ENCODE data around the gene SORT1. TPM values are rescaled to one million over a fixed set of nuclear protein-coding genes. Genes with fewer than 3 reads are reported as not detected.
A peak's percentile ranks its signal among the peaks of the same experiment; 100 is the strongest.
"Not testable (repeated sequence)": the region's sequence is repeated elsewhere in the genome, so short reads cannot be mapped to it uniquely, and the experiment has no call there.

The SORT1 gene
- total RNA-seq, 4 donors from 2014 or later, result 37.0 to 69.6 (median 44.7) TPM

GRCh38 chr1:109379907-109380306 lies 17.8 kb downstream of the SORT1 start:
- H3K27me3 ChIP-seq, result no peaks in the 10 kb centered on the region
- no peak overlapping the region for H3K4me3 ChIP-seq
- no peaks in the 10 kb centered on the region for H3K9me3 ChIP-seq
- no peaks in the 10 kb centered on the region for H3K36me3 ChIP-seq
- intact Hi-C loops (cut with DNase I), result no loop called here
- peaks cover 0 to 16% (median 3%) of the 10 kb centered on the region in 3 donors for H3K4me1 ChIP-seq
- 81 to 86% methylated on average over 3 of the region's 3 CpGs for WGBS, 2 donors
- TF ChIP-seq CTCF (IDR thresholded peaks at IDR 0.05) (no peak), POLR2A (IDR thresholded peaks at IDR 0.05) (no peak)
- peak overlapping the region in 2 of 4 donors; percentile 14 to 15 for H3K27ac ChIP-seq
- no peak for DNase-seq

- intact Hi-C loops (cut with DNase I), result no loop called here
- DNase-seq, result no peak
- peak overlapping the region in 2 of 4 donors; percentile 14 to 15 for H3K27ac ChIP-seq
- no peaks in the 10 kb centered on the region for H3K9me3 ChIP-seq
- peaks cover 0 to 12% (median 2%) of the 10 kb centered on the region in 3 donors for H3K4me1 ChIP-seq
- H3K36me3 ChIP-seq, result no peaks in the 10 kb centered on the region
- 64 to 81% methylated on average over 3 of the region's 3 CpGs for WGBS, 2 donors
- H3K4me3 ChIP-seq, result no peak overlapping the region
- TF ChIP-seq CTCF (IDR thresholded peaks at IDR 0.05), result no peak
- no peak for TF ChIP-seq POLR2A (IDR thresholded peaks at IDR 0.05)
- H3K27me3 ChIP-seq, result no peaks in the 10 kb centered on the region
Measured at GRCh38 chr1:109379422-109379821, 18.3 kb downstream of the SORT1 start.

GRCh38 chr1:109377698-109378097 lies 20.0 kb downstream of the SORT1 start:
- H3K9me3 ChIP-seq, result no peaks in the 10 kb centered on the region
- H3K4me3 ChIP-seq, result no peak overlapping the region
- no peaks in the 10 kb centered on the region for H3K27me3 ChIP-seq
- intact Hi-C loops (cut with DNase I), result no loop called here
- no peak overlapping the region for H3K27ac ChIP-seq
- no peak for DNase-seq
- H3K4me1 ChIP-seq, result peaks cover 0 to 16% (median 0%) of the 10 kb centered on the region in 3 donors
- TF ChIP-seq POLR2A (IDR thresholded peaks at IDR 0.05) (no peak), CTCF (IDR thresholded peaks at IDR 0.05) (no peak)
- no peaks in the 10 kb centered on the region for H3K36me3 ChIP-seq
- WGBS, 2 donors, result 83 to 91% methylated on average over 4 of the region's 4 CpGs

GRCh38 chr1:109373696-109374095 lies 24.0 kb downstream of the SORT1 start:
- intact Hi-C loops (cut with DNase I); DNase-seq; H3K9me3 ChIP-seq; H3K4me3 ChIP-seq; H3K27me3 ChIP-seq; H3K36me3 ChIP-seq: not testable (repeated sequence)
- H3K4me1 ChIP-seq, result peaks cover 0 to 48% (median 11%) of the 10 kb centered on the region in 3 donors
- 68 to 76% methylated on average over 2 of the region's 2 CpGs for WGBS, 2 donors
- peak overlapping the region in 3 of 4 donors; percentile 36 to 86 (median 74) for H3K27ac ChIP-seq

GRCh38 chr1:109373126-109373525 lies 24.6 kb downstream of the SORT1 start:
- no peak overlapping the region for H3K4me3 ChIP-seq
- H3K27me3 ChIP-seq, result no peaks in the 10 kb centered on the region
- H3K27ac ChIP-seq, result peak overlapping the region; percentile 36 to 86 (median 55)
- no peak for TF ChIP-seq POLR2A (IDR thresholded peaks at IDR 0.05)
- no peak for TF ChIP-seq CTCF (IDR thresholded peaks at IDR 0.05)
- H3K4me1 ChIP-seq, result peaks cover 0 to 53% (median 11%) of the 10 kb centered on the region in 3 donors
- intact Hi-C loops (cut with DNase I), result no loop called here
- H3K9me3 ChIP-seq, result no peaks in the 10 kb centered on the region
- no peak for DNase-seq
- WGBS, 2 donors, result 56 to 57% methylated on average over 5 of the region's 5 CpGs
- no peaks in the 10 kb centered on the region for H3K36me3 ChIP-seq

- Histone ChIP-seq H3K4me3 (no peak overlapping the region), H3K4me1 (peaks cover 0 to 53% (median 11%) of the 10 kb centered on the region in 3 donors), H3K9me3 (no peaks in the 10 kb centered on the region), H3K27me3 (no peaks in the 10 kb centered on the region), H3K27ac (peak overlapping the region; percentile 56 to 86 (median 74)), H3K36me3 (peaks cover 0 to 8% (median 0%) of the 10 kb centered on the region in 3 donors)
- WGBS, 2 donors, result 92 to 94% methylated on average over 6 of the region's 6 CpGs
- DNase-seq, result no peak
- TF ChIP-seq POLR2A (IDR thresholded peaks at IDR 0.05), result no peak
- no peak for TF ChIP-seq CTCF (IDR thresholded peaks at IDR 0.05)
- intact Hi-C loops (cut with DNase I), result no loop called here
Measured at GRCh38 chr1:109372281-109372680, 25.4 kb downstream of the SORT1 start.
